Right lobe of liver (tissue), 6 donors: Measurements from ENCODE around the gene OSBPL3. TPM values are rescaled to one million over a fixed set of nuclear protein-coding genes. Genes with fewer than 3 reads are reported as not detected.

Experiments
- ATAC-seq, 4 donors: fragments of 200-7000 bp; cut with Tn5 transposase; one replicate each; pipeline ENCODE4 v1.9.1; 2020; ENCODE audit warnings: mild to moderate bottlenecking in 4 of 4, moderate library complexity in 4 of 4
- DNase-seq, 3 donors: peaks; one replicate each; pipeline ENCODE4 v3.0.0-alpha.2; 2020
- H3K27ac ChIP-seq, 3 donors: fragments of 200-600 bp; one replicate each; pipeline ENCODE4 v1.8.0; 2022
- H3K27me3 ChIP-seq, 2 donors: fragments of 200-600 bp; one replicate each; pipeline ENCODE4 v1.8.0; 2022
- H3K36me3 ChIP-seq, 4 donors: fragments of 200-600 bp; sonication (generic) in 1 of 4; one replicate each; pipeline versions ENCODE4 v1.5.1 to v1.8.0; 2017 to 2022; ENCODE audit warnings: control low read depth in 1 of 4
- H3K4me1 ChIP-seq, 4 donors: fragments of 200-600 bp; sonication (generic) in 1 of 4; one replicate each; pipeline versions ENCODE4 v1.5.1 to v1.8.0; 2017 to 2022; ENCODE audit warnings: control low read depth in 1 of 4
- H3K4me3 ChIP-seq, 3 donors: fragments of 200-600 bp; one replicate each; pipeline ENCODE4 v1.8.0; 2022
- H3K9me3 ChIP-seq, 4 donors: fragments of 200-600 bp; sonication (generic) in 1 of 4; one replicate each; pipeline versions ENCODE4 v1.5.1 to v1.8.0; 2017 to 2022; ENCODE audit warnings: control low read depth in 1 of 4
- POLR2A ChIP-seq: fragments of 450-650 bp; IDR thresholded peaks from one replicate; pipeline ENCODE4 v1.6.1; 2017; ENCODE audit warnings: antibody characterized with exemption, mild to moderate bottlenecking
- WGBS: methylation state at CpG from one replicate; pipeline ENCODE4 v1.1.6; 2018; ENCODE audit warnings: low coverage, low lambda C conversion rate; ENCODE audit not compliant: insufficient coverage; ENCODE audit errors: missing lambda C conversion rate; 5-methylcytosine and 5-hydroxymethylcytosine counted together
- intact Hi-C, 2 donors: fragments of 100-400 bp; cut with DNase I; formaldehyde crosslinking; loops; one replicate each; pipeline versions ENCODE4 v1.11.2 to v1.14.1; 2022
- total RNA-seq, 6 experiments: library from RNA; depleted of rRNA in 2 of 6; stranded (reverse); fragments of >200 nt in 2 of 6; fragmentation: NEBNext Ultra II Directional in 3 of 6; extraction: Animal tissue kit (Norgen Biotek cat#: 25700) in 3 of 6; gene quantifications; one replicate each; pipeline versions ENCODE4 v1.1.0 to v1.2.4, GENCODE V29; 2016 to 2023
- TF ChIP-seq, protein P1 (sequence below), 4 donors: fragments of 200-600 bp in 3 of 4; fragments of 450-650 bp in 1 of 4; IDR thresholded peaks; one replicate each; pipeline versions ENCODE4 v1.5.1 to v1.8.0; 2016 to 2022; ENCODE audit warnings: antibody characterized with exemption in 4 of 4, mild to moderate bottlenecking in 2 of 4
- donor health status: DM: no; HTN: yes; CAD: no.
- donor health status: DM: no; HTN: no; CAD: no.
- donor health status: DM: no; HTN: no; CAD: no.
- donor health status: DM: no; HTN: yes; CAD: no.
- donor health status: DM: no; HTN: yes; CAD: no.

Gene OSBPL3
- total RNA-seq, 6 experiments from 2014 or later, result 0.70 to 8.2 (median 2.4) TPM

DNA sequence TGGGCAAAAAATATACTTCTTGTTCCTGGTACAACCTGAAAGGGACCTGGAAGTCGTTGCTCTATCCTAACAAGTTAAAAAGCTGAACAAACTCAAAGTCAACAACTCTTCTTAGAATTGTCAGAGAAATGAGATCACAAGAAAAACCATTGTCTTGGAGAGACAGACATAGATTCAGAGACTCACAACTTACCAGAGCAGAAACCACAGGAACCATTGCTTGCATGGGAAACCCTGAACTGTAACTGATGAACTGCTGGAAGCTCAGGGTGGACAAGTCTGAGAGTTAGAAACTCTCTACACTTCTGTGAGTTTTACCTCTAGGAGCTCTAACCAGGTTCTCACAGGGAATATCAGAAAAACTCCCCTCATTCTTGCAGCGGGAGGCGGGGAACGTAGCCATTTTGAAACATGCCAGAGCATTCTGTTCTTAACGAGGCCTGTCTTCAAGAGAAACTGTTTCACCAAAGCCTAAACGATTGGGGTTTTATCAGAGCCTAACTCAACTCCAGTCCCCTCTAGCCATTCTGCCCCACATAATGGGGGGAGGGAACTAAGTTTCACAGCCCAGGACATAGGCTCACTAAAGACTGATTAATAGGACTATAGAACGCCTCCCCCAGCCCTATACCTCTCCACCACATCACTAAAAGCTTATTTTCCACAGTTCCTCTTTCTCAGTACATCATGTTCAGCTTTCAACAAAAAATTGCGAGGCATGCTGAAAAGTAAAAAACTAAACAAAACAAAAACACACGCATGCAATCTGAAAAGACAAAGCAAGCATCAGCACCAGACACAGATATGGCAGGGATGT is 210.8 kb downstream of the OSBPL3 start:
- H3K4me3 ChIP-seq, result no peak overlapping the region
- WGBS, result 71% methylated on average over 6 of the region's 9 CpGs
- H3K4me1 ChIP-seq, result no peaks in the 10 kb centered on the region
- no peaks in the 10 kb centered on the region for H3K36me3 ChIP-seq
- H3K27ac ChIP-seq, result no peak overlapping the region
- no peak for ATAC-seq
- no peaks in the 10 kb centered on the region for H3K27me3 ChIP-seq
- no peaks in the 10 kb centered on the region for H3K9me3 ChIP-seq
- no peak for TF ChIP-seq POLR2A
- TF ChIP-seq, protein P1, sequence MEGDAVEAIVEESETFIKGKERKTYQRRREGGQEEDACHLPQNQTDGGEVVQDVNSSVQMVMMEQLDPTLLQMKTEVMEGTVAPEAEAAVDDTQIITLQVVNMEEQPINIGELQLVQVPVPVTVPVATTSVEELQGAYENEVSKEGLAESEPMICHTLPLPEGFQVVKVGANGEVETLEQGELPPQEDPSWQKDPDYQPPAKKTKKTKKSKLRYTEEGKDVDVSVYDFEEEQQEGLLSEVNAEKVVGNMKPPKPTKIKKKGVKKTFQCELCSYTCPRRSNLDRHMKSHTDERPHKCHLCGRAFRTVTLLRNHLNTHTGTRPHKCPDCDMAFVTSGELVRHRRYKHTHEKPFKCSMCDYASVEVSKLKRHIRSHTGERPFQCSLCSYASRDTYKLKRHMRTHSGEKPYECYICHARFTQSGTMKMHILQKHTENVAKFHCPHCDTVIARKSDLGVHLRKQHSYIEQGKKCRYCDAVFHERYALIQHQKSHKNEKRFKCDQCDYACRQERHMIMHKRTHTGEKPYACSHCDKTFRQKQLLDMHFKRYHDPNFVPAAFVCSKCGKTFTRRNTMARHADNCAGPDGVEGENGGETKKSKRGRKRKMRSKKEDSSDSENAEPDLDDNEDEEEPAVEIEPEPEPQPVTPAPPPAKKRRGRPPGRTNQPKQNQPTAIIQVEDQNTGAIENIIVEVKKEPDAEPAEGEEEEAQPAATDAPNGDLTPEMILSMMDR (IDR thresholded peaks at IDR 0.05), result no peak
- no peak for DNase-seq
- intact Hi-C loops, result no loop called here

DNA sequence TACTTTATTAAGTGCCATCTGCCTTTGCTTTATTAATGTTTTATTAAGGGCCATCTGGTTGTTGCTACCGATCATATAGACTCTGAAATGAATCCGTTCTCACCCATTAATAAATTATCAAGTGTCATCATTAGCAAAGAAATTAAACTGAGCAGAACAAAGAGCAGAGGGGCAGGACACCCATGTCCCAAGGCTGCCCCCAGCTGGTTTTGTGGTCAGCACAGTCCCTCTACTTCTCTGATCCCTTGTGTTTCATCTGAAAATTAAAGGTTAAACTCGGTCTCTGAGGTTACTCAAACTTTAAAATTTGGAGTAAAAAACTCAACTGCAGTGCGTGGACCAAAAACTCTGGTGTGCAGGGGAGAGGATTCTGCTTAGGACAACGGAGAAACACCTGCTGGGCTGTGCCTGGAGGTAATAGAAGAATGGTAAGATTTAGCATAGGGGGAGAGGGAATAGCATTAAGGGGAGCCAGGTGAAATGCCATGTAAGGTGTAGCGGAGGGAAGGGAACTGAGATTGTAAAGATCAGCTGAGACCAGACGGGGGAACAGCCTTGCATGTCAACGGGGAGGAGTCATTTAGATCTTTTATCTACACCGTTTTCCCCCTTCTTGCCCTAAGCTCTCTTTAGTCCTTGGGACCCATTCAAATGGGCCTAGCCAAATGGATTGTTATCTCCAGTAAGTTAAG is 212.0 kb downstream of the OSBPL3 start:
- DNase-seq, result no peak
- H3K4me3 ChIP-seq, result no peak overlapping the region
- H3K27ac ChIP-seq, result no peak overlapping the region
- ATAC-seq, result no peak
- H3K27me3 ChIP-seq, result no peaks in the 10 kb centered on the region
- H3K4me1 ChIP-seq, result no peaks in the 10 kb centered on the region
- 57% methylated on average over 9 of the region's 9 CpGs for WGBS
- TF ChIP-seq, protein P1 (IDR thresholded peaks at IDR 0.05), result no peak
- TF ChIP-seq POLR2A, result no peak
- H3K36me3 ChIP-seq, result no peaks in the 10 kb centered on the region
- H3K9me3 ChIP-seq, result no peaks in the 10 kb centered on the region
- intact Hi-C loops, result no loop called here

DNA sequence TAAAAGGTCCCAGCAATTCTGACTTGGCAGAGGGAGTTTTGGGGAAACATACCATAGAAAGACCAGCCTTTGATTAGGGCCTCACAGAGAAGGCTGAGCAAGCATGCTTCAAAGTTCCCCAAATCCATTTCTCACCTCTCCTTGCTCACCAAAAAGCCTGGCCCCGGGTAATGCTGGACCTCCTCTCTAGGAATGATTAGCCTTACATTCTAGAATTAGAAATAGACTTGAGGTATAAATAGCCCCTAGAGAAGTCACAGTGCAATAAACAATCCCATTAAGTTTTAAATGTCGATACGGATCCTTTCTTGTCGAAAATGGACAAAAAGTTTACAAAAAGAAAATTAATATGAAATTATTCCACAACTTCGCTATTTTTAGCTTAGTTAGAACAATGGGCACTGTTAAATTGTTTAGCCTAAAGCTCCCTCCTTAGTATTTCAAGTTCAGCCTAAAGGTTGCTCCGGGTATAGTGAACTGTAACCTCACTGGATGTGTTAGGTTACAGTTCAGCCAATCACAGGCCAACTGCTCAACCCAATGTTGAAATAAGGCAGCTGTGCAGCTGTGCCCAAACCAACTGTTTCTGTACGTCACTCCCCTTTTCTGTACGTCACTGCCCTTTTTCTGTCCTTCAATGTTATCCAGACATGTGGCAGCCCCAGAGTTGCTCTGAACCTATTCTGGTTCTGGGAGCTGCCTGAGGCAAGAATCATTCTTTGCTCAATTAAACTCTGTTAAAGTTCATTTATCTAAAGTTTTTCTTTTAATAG is 214.8 kb downstream of the OSBPL3 start:
- 39% methylated on average over 8 of the region's 8 CpGs for WGBS
- TF ChIP-seq, protein P1 (IDR thresholded peaks at IDR 0.05), result no peak
- TF ChIP-seq POLR2A, result no peak

DNA sequence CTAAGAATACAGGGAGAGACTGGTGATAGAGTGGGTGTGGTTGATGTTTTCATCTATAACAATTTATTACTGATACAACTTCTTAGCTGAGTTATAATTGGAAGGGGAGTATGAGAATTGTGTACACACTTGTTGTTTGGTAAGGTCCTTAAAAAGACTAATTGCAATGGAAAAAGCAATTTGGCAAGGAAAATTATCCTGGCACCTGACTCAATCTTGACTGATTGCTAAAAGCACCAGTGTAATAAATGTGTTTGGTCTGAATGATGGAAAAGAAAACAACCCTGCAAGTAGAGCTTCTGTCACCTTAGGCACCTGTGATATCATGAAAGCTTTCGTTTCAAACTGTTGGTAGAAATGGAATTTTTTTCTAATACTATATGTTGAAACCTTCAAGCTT is 216.0 kb downstream of the OSBPL3 start:
- H3K4me1 ChIP-seq, result no peaks in the 10 kb centered on the region
- no peak overlapping the region for H3K4me3 ChIP-seq
- intact Hi-C loops, result no loop called here
- TF ChIP-seq POLR2A, result no peak
- TF ChIP-seq, protein P1 (IDR thresholded peaks at IDR 0.05), result no peak
- ATAC-seq (no peak), DNase-seq (no peak)
- no peaks in the 10 kb centered on the region for H3K9me3 ChIP-seq
- H3K27me3 ChIP-seq, result no peaks in the 10 kb centered on the region
- no peak overlapping the region for H3K27ac ChIP-seq
- no peaks in the 10 kb centered on the region for H3K36me3 ChIP-seq
- WGBS, result 36% methylated on average over 1 of the region's 1 CpG

More for the DNA sequence above, 214.8 kb downstream of the OSBPL3 start:
- Histone ChIP-seq H3K36me3 (no peaks in the 10 kb centered on the region), H3K9me3 (no peaks in the 10 kb centered on the region), H3K27ac (no peak overlapping the region), H3K4me1 (no peaks in the 10 kb centered on the region), H3K4me3 (no peak overlapping the region), H3K27me3 (no peaks in the 10 kb centered on the region)
- no peak for DNase-seq
- no peak for ATAC-seq
- intact Hi-C loops, result no loop called here
